ENCODE data around the gene CCDC28B. TPM values are rescaled to one million over a fixed set of nuclear protein-coding genes. Genes with fewer than 3 reads are reported as not detected.
"Not testable (repeated sequence)": the region's sequence is repeated elsewhere in the genome, so short reads cannot be mapped to it uniquely, and the experiment has no call there.

CCDC28B gene
- 10 to 100 TPM; 20.2 to 23.5 TPM for total RNA-seq

DNA sequence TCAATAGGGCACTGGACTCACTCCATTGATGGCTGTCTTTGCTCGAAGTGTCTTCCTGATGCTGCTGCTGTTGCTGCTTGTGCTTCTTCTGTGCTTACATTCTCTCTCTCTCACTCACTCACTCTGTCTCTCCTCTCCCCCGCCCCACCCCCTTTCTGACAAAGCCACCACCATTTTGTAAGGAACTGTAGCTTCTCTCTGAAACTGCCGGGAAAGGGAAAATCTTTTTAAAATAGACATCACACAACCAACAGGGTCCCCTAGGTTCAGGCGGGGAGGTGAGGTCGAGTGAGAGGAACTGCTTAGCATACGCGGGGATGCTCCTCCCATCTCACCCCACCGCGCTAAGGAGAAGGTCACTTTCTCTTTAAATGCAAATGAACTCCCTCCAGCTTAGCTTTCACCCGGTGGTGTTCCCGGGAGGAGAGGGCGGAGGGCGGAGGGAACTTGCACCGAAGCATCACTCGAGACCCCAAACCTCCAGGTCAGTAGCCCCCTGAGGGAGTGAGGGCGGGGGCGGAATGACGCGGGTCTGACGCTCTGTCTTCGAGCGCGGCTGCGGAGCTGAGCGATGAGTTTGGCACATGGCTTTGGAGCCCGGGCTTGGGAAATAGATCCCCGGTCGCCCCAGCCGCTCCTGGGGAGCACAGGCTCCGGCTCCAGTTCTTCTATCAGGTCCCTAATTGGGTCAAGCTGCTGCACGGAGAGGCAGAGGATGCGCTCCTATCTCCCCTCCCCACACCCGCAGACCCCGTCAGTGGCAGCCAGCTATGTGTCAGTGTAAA, at the start of gene CCDC28B:
Gene CCDC28B (plus strand): TSS at position 370 of the 785 bp plus-strand sequence. CDS start 1,341 bp downstream, outside the sequence.
- POLR2A ChIA-PET = interaction anchor here (0.6 to 12.3 kb wide), 13 partner anchors 9 to 194 kb away, joined by 3 to 109 read pairs (median 4); partner anchors contain the start of genes BSDC1, EIF3I, HDAC1 and TMEM234
- peaks cover 41% of the 10 kb centered on the region for H3K36me3 Mint-ChIP-seq (ENCODE audit: low read depth)
- H3K4me3 Mint-ChIP-seq = peak within 1 kb of the TSS; percentile 72
- DNase-seq = peak; percentile 54
- H3K4me1 Mint-ChIP-seq = peaks cover 72% of the 10 kb centered on the region
- H3K27ac Mint-ChIP-seq = peak within 1 kb of the TSS; percentile 79
- H3K27me3 Mint-ChIP-seq = no peaks in the 10 kb centered on the region
- CTCF ChIA-PET = interaction anchor here (1.1 to 3.0 kb wide), 6 partner anchors 15 to 200 kb away, joined by 3 to 30 read pairs (median 6); partner anchors contain the start of gene FAM167B
- no peaks in the 10 kb centered on the region for H3K9me3 Mint-ChIP-seq

DNA sequence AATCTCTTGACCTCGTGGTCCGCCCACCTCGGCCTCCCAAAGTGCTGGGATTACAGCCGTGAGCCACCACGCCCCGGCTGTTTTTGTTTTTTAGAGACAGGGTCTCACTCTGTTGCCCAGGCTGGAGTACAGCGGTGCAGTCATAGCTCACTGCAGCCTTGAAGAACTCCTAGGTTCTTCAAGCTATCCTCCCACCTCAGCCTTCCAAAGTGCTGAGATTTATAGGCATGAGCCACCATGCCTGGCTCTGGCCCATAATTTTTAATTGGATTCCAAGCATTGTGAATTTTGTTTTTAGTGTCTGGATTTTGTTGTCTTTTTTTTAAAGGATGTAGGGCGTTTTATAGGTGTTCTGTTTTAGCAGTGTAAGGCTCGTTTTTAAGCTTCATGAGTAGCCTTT, 49.5 kb upstream of the CCDC28B start:
- ChIA-PET POLR2A (no interaction called here), CTCF (no interaction called here)
- Mint-ChIP-seq H3K27me3 (no peaks in the 10 kb centered on the region), H3K36me3 (ENCODE audit: low read depth) (peaks cover 44% of the 10 kb centered on the region), H3K4me3 (no peak overlapping the region), H3K9me3 (peaks cover 6% of the 10 kb centered on the region), H3K27ac (no peak overlapping the region), H3K4me1 (peaks cover 8% of the 10 kb centered on the region)
- DNase-seq = no peak

DNA sequence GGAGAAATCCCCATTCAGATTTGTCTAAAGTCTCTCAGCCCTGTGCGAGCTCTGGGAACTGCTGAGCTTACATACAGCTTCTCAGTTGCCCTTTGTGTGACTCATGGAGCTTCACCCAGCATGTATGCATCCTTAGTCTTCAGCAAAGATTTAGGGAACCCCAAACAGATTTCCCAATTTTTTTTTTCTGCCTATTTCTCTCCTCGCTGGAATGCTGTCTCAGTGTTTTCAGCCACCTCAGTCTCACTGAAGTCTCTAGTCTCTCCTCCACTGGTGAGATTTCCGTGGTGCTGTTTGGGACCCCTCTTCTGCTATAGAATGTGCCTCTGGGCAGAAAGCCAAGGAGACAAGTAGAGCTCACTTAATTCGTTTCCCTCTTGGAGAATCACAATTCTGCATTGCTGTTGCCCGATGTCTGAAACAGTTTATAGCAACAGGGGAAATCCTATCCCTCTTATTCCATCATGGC, 49.0 kb upstream of the CCDC28B start:
- Mint-ChIP-seq H3K27ac (no peak overlapping the region), H3K9me3 (peaks cover 6% of the 10 kb centered on the region), H3K27me3 (no peaks in the 10 kb centered on the region), H3K36me3 (ENCODE audit: low read depth) (peaks cover 45% of the 10 kb centered on the region), H3K4me3 (no peak overlapping the region), H3K4me1 (peaks cover 5% of the 10 kb centered on the region)
- no peak for DNase-seq
- POLR2A ChIA-PET = no interaction called here
- CTCF ChIA-PET = no interaction called here

DNA sequence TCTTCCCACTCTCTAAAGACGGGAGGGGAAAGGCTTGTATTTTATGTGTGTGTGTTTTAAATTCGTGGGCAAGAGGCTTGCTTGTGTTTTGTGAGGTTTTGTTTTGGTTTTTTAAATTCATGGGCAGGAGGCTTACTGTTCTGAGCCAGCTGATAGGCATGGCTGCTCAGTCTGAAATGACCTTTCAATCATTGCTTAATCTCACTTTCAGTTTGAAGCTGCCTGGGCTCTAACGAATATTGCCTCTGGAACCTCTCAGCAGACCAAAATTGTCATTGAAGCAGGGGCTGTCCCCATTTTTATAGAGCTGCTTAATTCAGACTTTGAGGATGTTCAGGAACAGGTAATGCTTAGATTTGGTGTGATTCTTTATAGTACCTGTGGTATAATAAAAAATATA, 41.2 kb upstream of the CCDC28B start:
- DNase-seq = no peak
- no peak overlapping the region for H3K4me3 Mint-ChIP-seq
- H3K4me1 Mint-ChIP-seq = peaks cover 5% of the 10 kb centered on the region
- H3K27ac Mint-ChIP-seq = peak overlapping the region; percentile 35
- no peaks in the 10 kb centered on the region for H3K9me3 Mint-ChIP-seq
- POLR2A ChIA-PET = interaction anchor here (1.2 to 1.3 kb wide), 2 partner anchors 20 to 50 kb away, joined by 3 read pairs; partner anchors contain the start of gene TXLNA
- CTCF ChIA-PET = no interaction called here
- peaks cover 66% of the 10 kb centered on the region for H3K36me3 Mint-ChIP-seq (ENCODE audit: low read depth)
- no peaks in the 10 kb centered on the region for H3K27me3 Mint-ChIP-seq

DNA sequence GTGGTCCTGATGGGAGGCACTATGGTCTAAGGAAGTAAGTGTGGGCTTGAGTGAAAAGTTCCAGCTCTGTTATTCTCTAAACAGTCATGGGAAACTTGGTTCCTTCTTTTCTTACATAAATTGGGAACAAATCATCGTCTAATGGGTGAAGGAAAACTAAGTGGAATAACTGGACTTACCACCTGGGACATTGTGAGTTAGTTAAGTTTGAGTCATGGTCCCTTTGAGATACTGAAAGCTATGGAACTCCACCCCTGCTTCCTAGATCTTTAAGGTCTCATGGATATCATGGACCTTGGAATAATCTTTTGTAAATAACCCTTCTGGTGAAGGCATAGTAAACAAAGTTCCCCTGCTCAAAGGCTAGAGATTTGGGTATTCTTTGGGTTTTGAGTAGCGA, 37.0 kb upstream of the CCDC28B start:
- CTCF ChIA-PET = no interaction called here

DNA sequence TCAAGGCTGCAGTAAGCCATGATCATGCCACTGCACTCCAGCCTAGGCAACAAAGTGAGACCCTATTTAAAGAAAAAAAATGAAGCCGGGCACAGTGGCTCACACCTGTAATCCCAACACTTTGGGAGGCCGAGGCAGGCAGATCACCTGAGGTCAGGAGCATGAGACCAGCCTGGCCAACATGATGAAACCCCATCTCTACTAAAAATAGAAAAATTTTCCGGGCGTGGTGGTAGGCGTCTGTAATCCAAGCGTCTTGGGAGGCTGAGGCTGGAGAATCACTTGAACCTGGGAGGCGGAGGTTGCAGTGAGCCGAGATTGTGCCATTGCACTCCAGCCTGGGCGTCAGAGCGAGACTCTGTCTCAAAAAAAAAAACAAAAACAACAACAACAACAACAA, 34.8 kb upstream of the CCDC28B start:
- H3K4me1 Mint-ChIP-seq, POLR2A ChIA-PET, CTCF ChIA-PET, H3K4me3 Mint-ChIP-seq, DNase-seq, H3K27me3 Mint-ChIP-seq, H3K27ac Mint-ChIP-seq, H3K9me3 Mint-ChIP-seq: not testable (repeated sequence)
- peaks cover 51% of the 10 kb centered on the region for H3K36me3 Mint-ChIP-seq (ENCODE audit: low read depth)

More for the DNA sequence above, 37.0 kb upstream of the CCDC28B start:
- Mint-ChIP-seq H3K9me3 (no peaks in the 10 kb centered on the region), H3K4me1 (peaks cover 5% of the 10 kb centered on the region), H3K36me3 (ENCODE audit: low read depth) (peaks cover 57% of the 10 kb centered on the region), H3K4me3 (no peak overlapping the region), H3K27me3 (no peaks in the 10 kb centered on the region), H3K27ac (no peak overlapping the region)
- no peak for DNase-seq
- POLR2A ChIA-PET = interaction anchor here (1.3 kb wide), 1 partner anchor 12 kb away, joined by 4 read pairs; no protein-coding TSS in a partner anchor

DNA sequence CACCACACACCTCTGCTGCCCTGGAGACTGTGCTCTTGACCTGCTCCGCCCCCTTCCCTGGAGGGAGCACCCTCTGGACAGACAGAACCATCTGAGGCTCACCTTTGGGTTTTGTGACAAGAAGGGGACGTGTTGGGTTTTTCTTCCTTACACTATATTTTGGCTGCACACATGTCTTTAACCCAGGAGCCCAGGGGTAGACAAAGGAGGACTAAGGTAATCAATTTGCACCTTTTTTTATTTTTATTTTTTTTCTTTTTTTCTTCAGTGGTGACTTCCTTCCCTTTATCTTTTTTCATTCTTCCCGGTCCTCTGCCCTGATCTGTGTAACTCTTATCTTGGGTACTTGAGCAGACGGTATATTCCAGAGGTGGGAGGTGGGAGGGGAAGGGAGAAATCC, 29.4 kb upstream of the CCDC28B start:
- POLR2A ChIA-PET = no interaction called here
- Mint-ChIP-seq H3K36me3 (ENCODE audit: low read depth) (peaks cover 57% of the 10 kb centered on the region), H3K27ac (no peak overlapping the region)

DNA sequence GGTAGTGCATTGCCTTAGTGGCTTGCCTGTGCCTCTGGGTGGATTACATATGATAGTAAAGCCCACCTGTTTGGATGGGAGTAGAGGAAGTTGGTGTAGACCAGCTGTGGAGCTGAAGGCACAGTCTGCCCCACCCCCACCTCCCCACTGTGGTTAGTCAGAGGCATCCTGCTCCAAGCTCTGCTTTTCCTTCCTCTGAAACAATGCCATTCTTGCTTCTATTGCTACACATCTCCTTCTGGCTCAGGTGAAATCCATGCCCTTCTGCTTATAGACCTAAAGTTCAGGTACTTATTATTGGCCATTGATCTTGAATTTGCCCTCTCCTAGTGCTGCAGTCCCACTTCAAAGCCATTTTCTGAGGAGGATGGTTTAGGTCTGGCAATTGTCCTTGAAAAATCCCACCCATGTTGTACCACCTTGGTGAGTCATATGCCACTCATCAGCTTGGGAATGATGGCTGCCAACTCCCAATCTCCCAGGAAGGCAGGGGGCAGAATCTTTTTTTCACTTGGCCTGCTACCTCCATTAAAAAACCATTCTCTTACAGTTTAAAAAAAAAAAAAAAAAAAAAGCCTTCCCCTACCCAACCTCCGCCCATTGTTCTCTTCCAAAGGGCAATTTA, 27.7 kb upstream of the CCDC28B start:
- Mint-ChIP-seq H3K36me3 (ENCODE audit: low read depth) (peaks cover 48% of the 10 kb centered on the region), H3K4me3 (no peak overlapping the region), H3K9me3 (no peaks in the 10 kb centered on the region), H3K27ac (peak overlapping the region; percentile 14), H3K27me3 (no peaks in the 10 kb centered on the region), H3K4me1 (peaks cover 12% of the 10 kb centered on the region)
- ChIA-PET CTCF (interaction anchor here (0.6 to 1.3 kb wide), 4 partner anchors 64 to 899 kb away, joined by 3 read pairs; partner anchors contain the start of gene FAM167B), POLR2A (no interaction called here)
- no peak for DNase-seq

More for the DNA sequence above, 29.4 kb upstream of the CCDC28B start:
- H3K4me1 Mint-ChIP-seq = peaks cover 12% of the 10 kb centered on the region
- H3K9me3 Mint-ChIP-seq = no peaks in the 10 kb centered on the region
- no peaks in the 10 kb centered on the region for H3K27me3 Mint-ChIP-seq
- CTCF ChIA-PET = no interaction called here
- no peak for DNase-seq
- H3K4me3 Mint-ChIP-seq = no peak overlapping the region

DNA sequence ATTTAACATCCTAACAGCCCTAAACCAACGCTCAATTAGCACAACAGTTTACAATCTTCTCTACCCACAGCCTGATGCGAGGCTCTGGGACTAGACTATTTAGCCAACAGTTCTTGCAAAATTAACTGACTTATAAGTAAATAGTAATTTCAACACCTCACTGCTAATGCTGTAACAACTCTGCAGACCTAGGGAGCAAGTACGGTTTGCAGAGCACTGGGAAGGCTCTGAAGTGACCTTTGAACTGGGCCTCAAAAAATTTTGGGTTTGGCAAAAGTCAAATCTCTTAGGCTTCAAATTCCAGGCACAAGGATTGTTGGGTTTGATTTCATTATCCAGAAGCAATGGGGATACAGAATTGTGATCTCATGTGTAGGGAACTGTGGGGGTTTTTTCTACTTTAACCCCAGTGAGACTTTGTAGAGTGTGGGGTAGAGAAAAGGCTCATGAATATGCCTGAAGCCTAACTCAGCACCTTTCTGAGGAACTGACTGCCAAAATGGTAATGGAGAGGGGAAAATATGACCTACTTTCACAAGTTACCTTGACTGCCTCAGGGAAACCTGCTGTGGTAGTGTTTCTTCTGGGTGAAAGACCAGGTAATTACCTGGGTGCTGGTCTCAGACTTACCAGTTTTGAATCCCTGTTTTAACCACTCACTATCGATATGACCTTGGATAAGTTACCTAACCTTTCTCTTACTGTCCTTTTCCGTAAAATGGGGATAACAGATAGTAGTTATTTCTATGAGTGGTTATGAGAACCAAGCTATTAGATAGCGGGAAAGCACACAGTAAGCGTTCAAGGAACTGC, 21.8 kb upstream of the CCDC28B start:
- DNase-seq = no peak
- no peaks in the 10 kb centered on the region for H3K27me3 Mint-ChIP-seq
- H3K4me1 Mint-ChIP-seq = peaks cover 33% of the 10 kb centered on the region
- peak overlapping the region; percentile 88 for H3K4me3 Mint-ChIP-seq
- ChIA-PET CTCF (interaction anchor here (0.7 to 3.5 kb wide), 4 partner anchors 38 to 112 kb away, joined by 3 to 15 read pairs (median 12); partner anchors contain the start of gene KPNA6), POLR2A (interaction anchor here (0.7 to 8.1 kb wide), 16 partner anchors 19 to 165 kb away, joined by 3 to 109 read pairs (median 8); partner anchors contain the start of genes CCDC28B, HDAC1, IQCC and KHDRBS1)
- H3K36me3 Mint-ChIP-seq (ENCODE audit: low read depth) = peaks cover 39% of the 10 kb centered on the region
- no peaks in the 10 kb centered on the region for H3K9me3 Mint-ChIP-seq
- H3K27ac Mint-ChIP-seq = peak overlapping the region; percentile 96

DNA sequence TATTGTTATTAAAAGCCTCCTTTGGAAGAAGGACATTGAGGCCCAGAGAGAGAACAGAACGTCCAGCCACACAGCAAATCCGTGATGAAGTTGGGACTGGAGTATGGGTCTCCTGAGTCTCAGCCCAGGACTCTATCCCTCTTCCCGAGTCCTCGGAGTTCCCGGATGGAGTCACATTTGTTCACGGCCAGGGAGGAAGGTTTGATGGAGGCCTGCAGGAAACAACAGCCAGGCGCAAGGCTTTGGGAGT, 21.3 kb upstream of the CCDC28B start:
- Mint-ChIP-seq H3K9me3 (no peaks in the 10 kb centered on the region), H3K4me3 (peak overlapping the region; percentile 88), H3K4me1 (peaks cover 39% of the 10 kb centered on the region), H3K27ac (peak overlapping the region; percentile 96), H3K27me3 (no peaks in the 10 kb centered on the region), H3K36me3 (ENCODE audit: low read depth) (peaks cover 43% of the 10 kb centered on the region)
- ChIA-PET CTCF (interaction anchor here (0.7 to 3.5 kb wide), 8 partner anchors 37 to 222 kb away, joined by 3 to 15 read pairs (median 4); partner anchors contain the start of gene KPNA6), POLR2A (interaction anchor here (0.7 to 8.1 kb wide), 19 partner anchors 9 to 165 kb away, joined by 3 to 109 read pairs (median 7); partner anchors contain the start of genes CCDC28B, HDAC1, IQCC and KHDRBS1)
- DNase-seq = no peak

DNA sequence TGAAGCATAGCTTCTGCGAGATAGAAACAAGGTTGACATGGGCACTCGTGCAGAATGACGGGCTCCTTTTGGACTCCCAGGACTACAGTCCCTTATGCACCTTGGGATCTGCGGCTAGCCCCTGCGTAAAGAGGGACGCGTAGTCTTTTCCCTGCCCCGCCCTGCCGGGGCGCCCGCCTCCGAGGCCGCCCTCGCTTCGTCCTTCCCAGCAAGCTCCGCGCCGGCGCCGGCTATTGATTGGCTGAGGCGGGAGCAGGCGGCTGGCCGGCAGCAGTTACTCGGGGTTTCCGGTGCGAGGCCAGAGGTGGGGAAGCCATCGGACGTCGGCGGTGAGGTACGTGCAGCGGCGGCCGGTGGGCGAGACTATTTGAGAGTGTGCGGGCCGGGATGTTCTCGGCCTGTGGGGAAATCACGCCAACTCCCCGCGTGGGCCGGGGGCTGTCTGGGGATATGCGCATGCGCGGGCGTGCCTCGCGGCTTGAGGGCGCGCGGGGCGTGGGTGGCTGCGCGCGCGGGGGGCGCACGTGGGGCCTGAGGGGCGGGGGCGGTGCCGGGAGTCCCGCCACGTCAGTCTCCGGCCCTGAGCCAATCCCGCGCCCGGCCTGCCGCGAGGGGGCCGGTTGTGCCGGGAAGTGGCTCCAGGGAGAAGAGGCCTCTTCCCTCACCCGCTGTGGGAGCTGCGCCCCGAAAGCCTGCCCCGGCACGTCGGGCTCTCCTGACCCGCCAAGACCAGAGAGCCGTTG, 20.8 kb upstream of the CCDC28B start, which contains the start of gene TXLNA:
Gene TXLNA (plus strand): TSS at position 233 of the 743 bp plus-strand sequence. CDS start 671 bp downstream, outside the sequence.
- peak within 1 kb of the TSS; percentile 88 for H3K4me3 Mint-ChIP-seq
- no peaks in the 10 kb centered on the region for H3K9me3 Mint-ChIP-seq
- H3K27me3 Mint-ChIP-seq = no peaks in the 10 kb centered on the region
- peaks cover 44% of the 10 kb centered on the region for H3K36me3 Mint-ChIP-seq (ENCODE audit: low read depth)
- CTCF ChIA-PET = interaction anchor here (0.7 to 3.5 kb wide), 11 partner anchors 26 to 222 kb away, joined by 3 to 15 read pairs (median 4); partner anchors contain the start of genes IQCC and KPNA6
- POLR2A ChIA-PET = interaction anchor here (0.6 to 8.1 kb wide), 25 partner anchors 9 to 639 kb away, joined by 3 to 109 read pairs (median 4); partner anchors contain the start of genes BSDC1, CCDC28B, HDAC1 and IQCC
- H3K27ac Mint-ChIP-seq = peak within 1 kb of the TSS; percentile 96
- peak; percentile 92 for DNase-seq
- peaks cover 43% of the 10 kb centered on the region for H3K4me1 Mint-ChIP-seq
